Raji (cell line): ENCODE results near the gene SLC6A20.

Experiments used
- POLR2A ChIP-seq: IDR thresholded peaks from 2 replicates; pipeline ENCODE4 v1.6.1; 2011; ENCODE audit warnings: low read depth, low read length, control low read depth; ENCODE audit not compliant: insufficient read depth

The SLC6A20 gene

GRCh38 chr3:45759851-45760250 is 36.5 kb downstream of the SLC6A20 start:
- no peak for TF ChIP-seq POLR2A

DNA sequence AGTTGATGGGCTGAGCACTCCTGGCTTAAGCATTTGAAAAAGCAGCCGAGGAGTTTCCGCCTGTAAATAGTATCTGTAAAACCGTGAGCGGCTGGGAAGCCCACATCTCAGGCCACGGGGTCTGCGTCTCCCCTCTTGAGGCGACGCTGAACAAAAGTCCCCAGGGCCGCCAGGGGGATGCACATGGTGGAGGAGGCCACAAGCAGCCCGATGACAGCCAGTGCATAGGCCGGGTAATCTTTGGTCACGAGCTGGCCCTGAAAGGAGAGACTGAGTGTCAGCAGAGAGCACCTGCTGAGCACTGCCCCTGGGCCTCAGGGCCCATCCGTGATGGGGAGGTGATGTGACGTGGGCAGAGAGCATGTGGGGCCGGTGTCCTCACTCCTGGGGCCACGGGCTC is 37.5 kb downstream of the SLC6A20 start:
- TF ChIP-seq POLR2A: no peak

GRCh38 chr3:45756055-45756454 is 40.3 kb downstream of the SLC6A20 start:
- no peak for TF ChIP-seq POLR2A

DNA sequence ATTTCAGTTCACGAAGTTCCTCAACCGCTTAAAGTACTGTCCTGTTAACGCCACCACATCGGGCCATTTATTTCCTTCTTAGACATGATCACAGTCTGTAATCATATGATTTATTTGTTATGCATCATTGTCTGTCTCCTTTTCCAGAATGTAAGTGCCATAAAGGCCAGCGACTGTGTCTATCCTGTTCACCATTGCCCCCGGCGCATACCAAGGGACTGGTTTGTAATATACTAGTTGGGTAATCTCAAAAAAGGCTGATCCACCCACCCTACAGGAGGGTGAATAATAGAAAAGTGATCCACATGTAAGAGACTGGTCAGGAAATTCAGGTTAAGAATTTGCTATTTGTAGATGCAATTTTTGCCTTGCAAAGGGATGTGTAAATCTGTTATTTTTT is 41.9 kb downstream of the SLC6A20 start:
- TF ChIP-seq POLR2A: no peak

DNA sequence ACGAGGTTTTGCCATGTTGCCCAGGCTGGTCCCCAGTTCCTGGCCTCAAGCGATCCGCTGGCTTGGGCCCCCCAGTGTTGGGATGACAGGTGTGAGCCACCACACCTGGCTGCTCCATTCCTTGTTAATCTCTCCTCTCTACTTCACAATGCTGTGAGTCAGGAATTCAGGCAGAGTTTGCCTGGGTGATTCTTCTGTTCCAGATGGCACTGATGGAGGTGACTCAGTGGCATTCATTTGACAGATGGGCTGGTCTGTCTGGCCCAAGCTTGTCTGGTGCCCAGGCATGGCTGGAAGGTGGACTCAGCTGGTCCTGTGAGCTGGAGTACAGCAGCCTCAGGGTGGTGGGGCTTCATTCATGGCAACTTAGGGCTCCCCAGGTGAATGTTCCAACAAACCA is 43.2 kb downstream of the SLC6A20 start:
- no peak for TF ChIP-seq POLR2A

GRCh38 chr3:45751537-45752242 is 44.6 kb downstream of the SLC6A20 start:
- no peak for TF ChIP-seq POLR2A

- no peak for TF ChIP-seq POLR2A
These were observed 46.5 kb downstream of the SLC6A20 start for GRCh38 chr3:45749880-45750279.

GRCh38 chr3:45748068-45748467 is 48.3 kb downstream of the SLC6A20 start:
- no peak for TF ChIP-seq POLR2A

- no peak for TF ChIP-seq POLR2A
These were observed 49.3 kb downstream of the SLC6A20 start for GRCh38 chr3:45746777-45747622.

DNA sequence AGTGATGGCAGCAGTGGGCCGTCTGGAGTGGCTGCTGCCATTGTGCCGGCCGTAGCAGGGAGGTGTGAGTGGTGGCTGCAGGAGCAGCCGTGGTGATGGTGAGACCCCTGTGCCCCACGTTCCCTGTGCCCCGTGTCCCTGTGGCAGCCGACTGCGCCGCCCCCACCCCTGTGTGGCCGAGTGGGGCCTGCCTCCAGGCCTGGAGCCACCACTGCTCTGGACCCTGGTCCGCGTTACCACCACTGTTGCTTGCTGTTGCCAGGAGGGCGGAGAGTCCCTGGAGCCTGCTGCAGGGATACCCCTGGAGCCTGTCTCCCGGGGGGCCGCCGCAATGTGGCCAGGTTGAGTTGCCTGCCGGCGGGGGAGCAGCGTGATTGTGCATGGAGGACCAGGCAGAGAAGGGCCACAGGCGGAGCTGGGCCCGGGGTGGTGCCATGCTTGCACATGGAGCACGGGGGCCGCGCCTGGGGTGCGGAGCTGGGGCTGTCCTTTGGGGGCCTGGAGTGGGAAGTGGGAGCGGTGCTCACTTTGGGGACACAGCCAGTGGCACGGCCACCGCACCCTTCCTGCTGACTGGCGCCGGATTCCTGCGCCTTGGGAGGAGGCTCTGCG is 50.1 kb downstream of the SLC6A20 start:
- TF ChIP-seq POLR2A: no peak

GRCh38 chr3:45742461-45743089 is 53.8 kb downstream of the SLC6A20 start:
- no peak for TF ChIP-seq POLR2A

DNA sequence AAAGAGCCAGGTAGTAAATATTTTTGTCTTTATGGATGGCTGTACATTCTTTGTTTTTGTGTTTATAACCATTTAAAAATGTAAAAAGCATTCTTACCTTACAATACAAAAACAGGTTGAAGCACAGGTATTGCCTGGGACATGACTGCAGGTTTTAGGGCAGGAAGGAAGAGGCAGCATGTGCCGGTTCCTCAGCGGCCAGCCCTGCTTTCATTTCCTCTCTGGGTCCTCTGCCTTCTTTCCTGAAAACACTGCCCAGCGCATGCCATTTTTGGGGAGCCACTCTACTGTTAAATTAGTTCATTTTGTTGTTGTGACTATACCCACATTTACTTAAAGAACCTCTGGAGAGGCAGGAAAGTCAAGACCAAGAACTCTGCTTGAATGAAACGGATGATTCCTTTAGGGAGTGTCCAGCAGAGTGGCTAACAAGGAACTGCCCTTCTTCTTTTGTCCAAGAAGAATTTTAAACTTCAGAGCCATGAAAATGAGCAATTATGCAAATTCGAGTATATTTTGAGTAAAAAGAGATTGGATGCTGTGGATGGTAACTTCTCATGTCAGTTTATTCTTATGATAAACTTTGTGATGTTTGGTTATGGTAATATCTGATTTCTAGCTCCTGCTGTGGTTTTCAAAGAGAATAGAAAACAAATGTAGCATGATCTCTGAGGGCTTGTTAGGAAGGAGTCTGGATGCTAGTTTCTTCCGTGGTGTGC is 54.4 kb downstream of the SLC6A20 start:
- no peak for TF ChIP-seq POLR2A

DNA sequence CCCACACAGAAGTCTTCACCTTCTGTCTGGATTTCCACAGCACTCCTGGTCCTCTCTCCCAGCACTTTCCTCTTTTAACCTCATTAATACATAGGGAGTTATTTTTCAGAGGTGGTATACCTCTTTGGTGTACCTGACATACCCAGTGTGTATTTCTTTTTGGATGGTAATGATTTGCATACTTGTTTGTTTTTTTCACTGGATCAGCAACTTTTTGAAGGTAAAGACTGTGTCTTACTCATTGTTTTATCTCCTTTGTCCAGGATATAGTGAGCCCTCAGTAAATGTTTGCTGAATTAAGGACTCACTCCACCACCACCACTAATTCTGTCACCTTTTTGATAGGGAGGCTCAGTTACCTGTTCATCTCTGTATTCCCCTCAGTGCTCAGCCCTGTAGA is 55.1 kb downstream of the SLC6A20 start:
- no peak for TF ChIP-seq POLR2A

DNA sequence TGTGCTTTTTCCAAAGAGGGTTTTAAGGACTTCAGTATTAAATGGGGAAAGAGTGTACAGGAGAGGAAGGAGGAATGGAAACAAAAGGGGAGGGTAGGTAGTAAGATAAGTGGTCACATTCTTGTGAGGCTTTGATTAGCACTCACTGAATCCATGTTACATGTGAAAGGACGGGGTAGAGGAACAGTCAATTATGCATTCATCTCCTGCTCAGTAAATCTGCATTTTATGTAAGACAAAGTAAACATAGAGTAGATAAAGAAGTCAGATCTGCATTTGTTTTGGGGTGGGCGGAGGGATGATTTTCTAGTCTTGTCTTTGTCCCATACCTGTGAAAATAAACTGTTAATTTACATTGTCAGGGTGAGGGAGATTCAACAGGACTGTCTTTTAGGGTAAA is 56.3 kb downstream of the SLC6A20 start:
- TF ChIP-seq POLR2A: no peak

DNA sequence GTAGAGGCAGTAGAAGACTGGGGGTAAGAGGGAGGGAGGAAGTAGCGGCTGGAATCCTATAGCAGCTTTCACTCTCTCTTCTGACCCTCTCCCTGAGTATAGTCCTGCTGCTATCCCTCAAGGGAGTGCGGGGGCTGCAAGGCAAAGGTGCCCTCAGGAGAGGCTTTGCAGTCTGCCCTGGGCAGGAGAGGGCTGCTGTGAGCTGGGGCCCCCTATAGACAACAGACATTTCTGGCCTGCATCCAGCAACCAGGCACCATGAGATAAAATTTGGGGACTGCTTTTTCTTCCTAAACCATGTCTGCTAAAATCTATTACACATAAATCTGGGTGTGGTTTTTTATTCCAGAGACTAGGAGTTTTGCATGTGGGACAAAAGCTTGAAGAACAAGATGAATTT is 59.1 kb downstream of the SLC6A20 start:
- no peak for TF ChIP-seq POLR2A
